Mesothelial cell of epicardium (in vitro differentiated cells): Measurements from ENCODE around the gene BCR. TPM values are rescaled to one million over a fixed set of nuclear protein-coding genes. Genes with fewer than 3 reads are reported as not detected.
A peak's percentile ranks its signal among the peaks of the same experiment; 100 is the strongest.

Experiments used
- DNase-seq, 2 experiments: peaks; one replicate each; pipeline ENCODE4 v3.0.0; 2021; ENCODE audit warnings: low spot score in 2 of 2; ENCODE audit not compliant: unreplicated experiment in 2 of 2
- H3K27ac Mint-ChIP-seq: 2 replicates; pipeline ENCODE4 v1.8.0; 2021; ENCODE audit warnings: mixed read lengths
- H3K27me3 Mint-ChIP-seq: 2 replicates; pipeline ENCODE4 v1.8.0; 2021; ENCODE audit warnings: low read depth, mixed read lengths
- H3K36me3 Mint-ChIP-seq: 2 replicates; pipeline ENCODE4 v1.8.0; 2021; ENCODE audit warnings: mixed read lengths
- H3K4me1 Mint-ChIP-seq: 2 replicates; pipeline ENCODE4 v1.8.0; 2021; ENCODE audit warnings: mixed read lengths
- H3K4me3 Mint-ChIP-seq: 2 replicates; pipeline ENCODE4 v1.8.0; 2021; ENCODE audit warnings: mild to moderate bottlenecking, moderate library complexity, mixed read lengths
- H3K9me3 Mint-ChIP-seq: 2 replicates; pipeline ENCODE4 v1.8.0; 2021; ENCODE audit warnings: mixed read lengths
- CTCF ChIP-seq: fragments of 200-600 bp; sonication (generic); IDR thresholded peaks from one replicate; pipeline ENCODE4 v1.5.0; 2021; ENCODE audit warnings: antibody characterized with exemption; ENCODE audit not compliant: unreplicated experiment
- total RNA-seq: library from RNA; stranded (reverse); gene quantifications from 3 replicates; pipeline ENCODE4 v1.2.1, GENCODE V29; 2021

Gene BCR
- total RNA-seq, 1 donor from 2014 or later = 72.4 TPM

GRCh38 chr22:23197836-23198235 lies 17.5 kb downstream of the BCR start:
- DNase-seq = no peak
- no peak overlapping the region for H3K4me3 Mint-ChIP-seq
- H3K36me3 Mint-ChIP-seq = peaks cover 5% of the 10 kb centered on the region
- no peak overlapping the region for H3K27ac Mint-ChIP-seq
- H3K9me3 Mint-ChIP-seq = no peaks in the 10 kb centered on the region
- no peaks in the 10 kb centered on the region for H3K27me3 Mint-ChIP-seq
- peaks cover 6% of the 10 kb centered on the region for H3K4me1 Mint-ChIP-seq
- no peak for TF ChIP-seq CTCF

- no peaks in the 10 kb centered on the region for H3K27me3 Mint-ChIP-seq
- peaks cover 5% of the 10 kb centered on the region for H3K36me3 Mint-ChIP-seq
- H3K4me3 Mint-ChIP-seq = no peak overlapping the region
- no peak for TF ChIP-seq CTCF
- peak overlapping the region; percentile 6 for H3K27ac Mint-ChIP-seq
- H3K9me3 Mint-ChIP-seq = no peaks in the 10 kb centered on the region
- DNase-seq = no peak
- H3K4me1 Mint-ChIP-seq = peaks cover 6% of the 10 kb centered on the region
Measured at GRCh38 chr22:23199159-23199558, 18.9 kb downstream of the BCR start.

- no peak for TF ChIP-seq CTCF
- DNase-seq = no peak
- no peaks in the 10 kb centered on the region for H3K9me3 Mint-ChIP-seq
- no peak overlapping the region for H3K27ac Mint-ChIP-seq
- H3K4me1 Mint-ChIP-seq = peaks cover 6% of the 10 kb centered on the region
- no peak overlapping the region for H3K4me3 Mint-ChIP-seq
- H3K36me3 Mint-ChIP-seq = peaks cover 5% of the 10 kb centered on the region
- no peaks in the 10 kb centered on the region for H3K27me3 Mint-ChIP-seq
Measured at GRCh38 chr22:23200898-23201297, 20.6 kb downstream of the BCR start.

GRCh38 chr22:23202812-23203451 lies 22.6 kb downstream of the BCR start:
- Mint-ChIP-seq H3K36me3 (peaks cover 9% of the 10 kb centered on the region), H3K4me1 (peaks cover 6% of the 10 kb centered on the region), H3K27me3 (no peaks in the 10 kb centered on the region), H3K9me3 (no peaks in the 10 kb centered on the region), H3K27ac (no peak overlapping the region), H3K4me3 (no peak overlapping the region)
- no peak for TF ChIP-seq CTCF
- no peak for DNase-seq

GRCh38 chr22:23203452-23204124 lies 23.3 kb downstream of the BCR start:
- no peak for TF ChIP-seq CTCF
- Mint-ChIP-seq H3K27me3 (no peaks in the 10 kb centered on the region), H3K4me1 (peaks cover 6% of the 10 kb centered on the region), H3K4me3 (no peak overlapping the region), H3K9me3 (no peaks in the 10 kb centered on the region), H3K27ac (no peak overlapping the region), H3K36me3 (peaks cover 9% of the 10 kb centered on the region)
- no peak for DNase-seq
